CD14-positive monocyte (primary cell): Measurements from ENCODE around the gene ERFL. TPM values are rescaled to one million over a fixed set of nuclear protein-coding genes. Genes with fewer than 3 reads are reported as not detected.

ENCODE experiments used
- DNase-seq, 3 donors: peaks; one replicate each; pipeline ENCODE4 v3.0.0-alpha.2; 2011 to 2022
- H2AFZ ChIP-seq: 2 replicates; pipeline ENCODE4 v1.6.0; 2012; ENCODE audit warnings: mild to moderate bottlenecking, low read depth, low read length, inconsistent platforms; ENCODE audit not compliant: insufficient read depth, poor library complexity, severe bottlenecking
- H3K27ac ChIP-seq, 2 donors: 1 replicate in 1 of 2; 2 replicates in 1 of 2; pipeline ENCODE4 v1.5.1; 2012 to 2013; ENCODE audit warnings: low read length in 2 of 2, control low read depth in 1 of 2, inconsistent platforms in 1 of 2, low read depth in 1 of 2, mild to moderate bottlenecking in 1 of 2
- H3K27me3 ChIP-seq, 2 donors: one replicate each; pipeline versions ENCODE4 v1.6.0 to v1.6.1; 2011 to 2013; ENCODE audit warnings: low read length in 2 of 2; ENCODE audit not compliant: control insufficient read depth in 2 of 2, insufficient read depth in 2 of 2
- H3K36me3 ChIP-seq, 2 donors: replicated peaks in 1 of 2; 1 replicate in 1 of 2; 2 replicates in 1 of 2; pipeline versions ENCODE4 v1.5.1 to v1.6.1; 2012 to 2013; ENCODE audit warnings: low read length in 2 of 2, control low read depth in 1 of 2, inconsistent platforms in 1 of 2, mild to moderate bottlenecking in 1 of 2; ENCODE audit not compliant: insufficient read depth in 2 of 2, control insufficient read depth in 1 of 2
- H3K4me1 ChIP-seq, 2 donors: 1 replicate in 1 of 2; 2 replicates in 1 of 2; pipeline versions ENCODE4 v1.5.1 to v1.6.1; 2012 to 2013; ENCODE audit warnings: low read length in 2 of 2, control low read depth in 1 of 2, inconsistent platforms in 1 of 2, mild to moderate bottlenecking in 1 of 2, moderate library complexity in 1 of 2; ENCODE audit not compliant: insufficient read depth in 2 of 2, control insufficient read depth in 1 of 2
- H3K4me2 ChIP-seq: replicated peaks from 2 replicates; pipeline ENCODE3; 2012; ENCODE audit warnings: low read length, moderate library complexity, mild to moderate bottlenecking; ENCODE audit not compliant: poor library complexity, severe bottlenecking; ENCODE audit errors: extremely low read depth
- H3K4me3 ChIP-seq, 3 experiments: fragments of 200-600 bp in 1 of 3; sonication (generic) in 1 of 3; replicated peaks in 1 of 3; 1 replicate in 2 of 3; 2 replicates in 1 of 3; pipeline ENCODE4 v1.5.1; 2011 to 2013; ENCODE audit warnings: low read length in 3 of 3, mild to moderate bottlenecking in 3 of 3, control low read depth in 2 of 3, low read depth in 2 of 3, inconsistent platforms in 1 of 3, moderate library complexity in 1 of 3
- H3K79me2 ChIP-seq: 2 replicates; pipeline ENCODE4 v1.6.0; 2012; ENCODE audit warnings: mild to moderate bottlenecking, control low read depth, inconsistent platforms, low read length, moderate library complexity; ENCODE audit not compliant: insufficient read depth
- H3K9ac ChIP-seq: 2 replicates; pipeline ENCODE4 v1.6.0; 2017; ENCODE audit warnings: low read length, mild to moderate bottlenecking; ENCODE audit not compliant: insufficient read depth, poor library complexity, severe bottlenecking
- H3K9me3 ChIP-seq, 2 donors: replicated peaks in 1 of 2; 1 replicate in 1 of 2; 2 replicates in 1 of 2; pipeline versions ENCODE4 v1.5.1 to v1.6.1; 2012 to 2013; ENCODE audit warnings: low read length in 2 of 2, control low read depth in 1 of 2; ENCODE audit not compliant: control insufficient read depth in 1 of 2, insufficient read depth in 1 of 2
- H4K20me1 ChIP-seq: 2 replicates; pipeline ENCODE4 v1.6.0; 2012; ENCODE audit warnings: mild to moderate bottlenecking, low read length, control low read depth, moderate library complexity; ENCODE audit not compliant: insufficient read depth
- H3K27ac Mint-ChIP-seq, 7 donors: one replicate each; pipeline ENCODE4 v1.8.0; 2020; ENCODE audit warnings: mild to moderate bottlenecking in 7 of 7, mixed read lengths in 7 of 7, moderate library complexity in 6 of 7, inconsistent platforms in 2 of 7
- H3K27me3 Mint-ChIP-seq, 3 donors: one replicate each; pipeline ENCODE4 v1.8.0; 2021 to 2022; ENCODE audit warnings: low read depth in 3 of 3, mild to moderate bottlenecking in 3 of 3, mixed read lengths in 3 of 3, moderate library complexity in 3 of 3, inconsistent platforms in 1 of 3
- H3K36me3 Mint-ChIP-seq, 2 donors: one replicate each; pipeline ENCODE4 v1.8.0; 2020; ENCODE audit warnings: mixed read lengths in 2 of 2, inconsistent platforms in 1 of 2, mild to moderate bottlenecking in 1 of 2
- H3K4me1 Mint-ChIP-seq: one replicate; pipeline ENCODE4 v1.8.0; 2020; ENCODE audit warnings: mild to moderate bottlenecking, mixed read lengths
- H3K4me3 Mint-ChIP-seq, 2 donors: one replicate each; pipeline ENCODE4 v1.8.0; 2020; ENCODE audit warnings: mild to moderate bottlenecking in 2 of 2, mixed read lengths in 2 of 2, moderate library complexity in 1 of 2
- H3K9me3 Mint-ChIP-seq, 7 donors: one replicate each; pipeline ENCODE4 v1.8.0; 2020 to 2022; ENCODE audit warnings: mixed read lengths in 7 of 7, mild to moderate bottlenecking in 6 of 7, moderate library complexity in 6 of 7, inconsistent platforms in 2 of 7
- WGBS: methylation state at CpG from one replicate; pipeline ENCODE4 v1.1.5; 2013; ENCODE audit warnings: missing lambda C conversion rate; ENCODE audit not compliant: insufficient coverage; 5-methylcytosine and 5-hydroxymethylcytosine counted together
- intact Hi-C, 2 donors: fragments of 100-400 bp; cut with micrococcal nuclease; formaldehyde crosslinking; loops; one replicate each; pipeline versions ENCODE4 v1.15.0 to v1.15.1; 2023
- polyA plus RNA-seq, 3 donors: library from polyadenylated mRNA; depleted of rRNA in 1 of 3; unstranded in 2 of 3; stranded (reverse) in 1 of 3; fragments of 300-500 nt in 2 of 3; fragments of >200 nt in 1 of 3; fragmentation: Illumina TruSeq in 2 of 3; gene quantifications; 1 replicate in 2 of 3; 2 replicates in 1 of 3; pipeline ENCODE4 v1.2.3, GENCODE V29; 2012 to 2021
- TF ChIP-seq, protein P1 (sequence below): fragments of 200-600 bp; IDR thresholded peaks from one replicate; pipeline ENCODE4 v1.8.0; 2022; ENCODE audit warnings: antibody characterized with exemption, mild to moderate bottlenecking

Gene ERFL
- polyA plus RNA-seq, 3 donors: not detected

DNA sequence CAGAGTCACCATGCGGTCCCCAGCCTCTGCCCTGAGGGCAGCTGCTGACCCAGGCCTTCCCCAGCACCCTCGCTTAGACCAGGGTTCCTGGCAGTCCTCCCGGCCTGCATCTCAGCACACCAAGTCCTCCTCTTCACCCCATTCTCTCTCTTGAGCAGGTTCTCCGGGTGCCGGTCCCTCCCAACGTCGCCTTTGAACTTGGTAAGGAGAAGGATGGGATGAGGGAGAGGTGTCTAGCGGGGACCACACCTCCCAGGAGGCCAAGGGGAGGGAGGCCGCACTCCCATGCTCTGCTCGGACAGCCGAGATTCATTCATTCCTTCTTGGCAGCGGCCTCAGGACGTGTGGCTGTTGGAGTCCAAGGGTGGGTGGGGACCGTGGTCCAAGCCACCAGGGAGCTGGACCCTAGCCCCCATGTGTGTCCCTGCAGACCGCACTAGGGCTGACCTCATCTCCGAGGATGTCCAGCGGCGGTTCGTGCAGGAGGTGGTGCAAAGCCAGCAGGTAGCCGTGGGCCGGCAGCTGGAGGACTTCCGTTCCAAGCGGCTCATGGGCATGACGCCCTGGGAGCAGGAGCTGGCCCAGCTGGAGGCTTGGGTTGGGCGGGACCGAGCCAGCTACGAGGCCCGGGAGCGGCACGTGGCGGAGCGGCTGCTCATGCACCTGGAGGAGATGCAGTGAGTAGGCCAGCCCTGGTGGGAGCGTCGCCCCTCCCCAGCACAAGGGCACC lies 35.9 kb downstream of the ERFL start:
- Mint-ChIP-seq H3K4me3 (no peak overlapping the region), H3K9me3 (peaks cover 0 to 2% (median 0%) of the 10 kb centered on the region in 7 donors), H3K27me3 (peaks cover 0 to 2% (median 1%) of the 10 kb centered on the region in 3 donors), H3K36me3 (peaks cover 56 to 85% of the 10 kb centered on the region in 2 donors), H3K4me1 (peaks cover 10% of the 10 kb centered on the region), H3K27ac (no peak overlapping the region)
- H3K4me3 ChIP-seq: no peak overlapping the region
- H3K4me1 ChIP-seq: peaks cover under 1 to 9% of the 10 kb centered on the region in 2 donors
- H3K27me3 ChIP-seq: no peaks in the 10 kb centered on the region
- peaks cover 98% of the 10 kb centered on the region for H4K20me1 ChIP-seq
- intact Hi-C loops: no loop called here
- H3K36me3 ChIP-seq: peaks cover 73 to 92% of the 10 kb centered on the region in 2 donors
- H3K27ac ChIP-seq: no peak overlapping the region
- WGBS: 96% methylated on average over 21 of the region's 34 CpGs
- no peaks in the 10 kb centered on the region for H3K9me3 ChIP-seq
- H3K79me2 ChIP-seq: peaks cover 73% of the 10 kb centered on the region
- no peak overlapping the region for H3K4me2 ChIP-seq
- TF ChIP-seq, protein P1, sequence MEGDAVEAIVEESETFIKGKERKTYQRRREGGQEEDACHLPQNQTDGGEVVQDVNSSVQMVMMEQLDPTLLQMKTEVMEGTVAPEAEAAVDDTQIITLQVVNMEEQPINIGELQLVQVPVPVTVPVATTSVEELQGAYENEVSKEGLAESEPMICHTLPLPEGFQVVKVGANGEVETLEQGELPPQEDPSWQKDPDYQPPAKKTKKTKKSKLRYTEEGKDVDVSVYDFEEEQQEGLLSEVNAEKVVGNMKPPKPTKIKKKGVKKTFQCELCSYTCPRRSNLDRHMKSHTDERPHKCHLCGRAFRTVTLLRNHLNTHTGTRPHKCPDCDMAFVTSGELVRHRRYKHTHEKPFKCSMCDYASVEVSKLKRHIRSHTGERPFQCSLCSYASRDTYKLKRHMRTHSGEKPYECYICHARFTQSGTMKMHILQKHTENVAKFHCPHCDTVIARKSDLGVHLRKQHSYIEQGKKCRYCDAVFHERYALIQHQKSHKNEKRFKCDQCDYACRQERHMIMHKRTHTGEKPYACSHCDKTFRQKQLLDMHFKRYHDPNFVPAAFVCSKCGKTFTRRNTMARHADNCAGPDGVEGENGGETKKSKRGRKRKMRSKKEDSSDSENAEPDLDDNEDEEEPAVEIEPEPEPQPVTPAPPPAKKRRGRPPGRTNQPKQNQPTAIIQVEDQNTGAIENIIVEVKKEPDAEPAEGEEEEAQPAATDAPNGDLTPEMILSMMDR: no peak
- H3K9ac ChIP-seq: no peak overlapping the region
- H2AFZ ChIP-seq: no peak overlapping the region
- DNase-seq: no peak

DNA sequence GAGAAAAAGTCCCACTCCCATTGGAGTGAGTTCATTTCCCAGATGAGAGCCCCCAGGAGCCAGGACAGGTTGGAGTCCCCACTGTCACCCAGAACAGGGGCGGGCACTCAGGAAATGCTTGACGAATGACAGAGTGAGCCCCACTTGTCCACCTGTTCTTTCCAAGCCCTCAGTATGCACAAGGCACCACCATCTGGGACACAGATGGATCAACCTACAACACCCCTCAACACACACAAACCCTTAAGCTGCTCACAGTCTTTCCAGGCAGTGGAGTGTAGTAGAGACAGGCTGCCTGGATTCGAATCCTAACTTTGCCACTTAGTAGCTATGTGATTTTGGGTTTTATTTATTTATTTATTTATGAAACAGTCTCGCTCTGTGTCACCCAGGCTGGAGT lies 37.3 kb downstream of the ERFL start:
- Mint-ChIP-seq H3K36me3 (peaks cover 61 to 84% of the 10 kb centered on the region in 2 donors), H3K4me1 (peaks cover 24% of the 10 kb centered on the region), H3K4me3 (no peak overlapping the region), H3K27me3 (peaks cover 0 to 2% (median 1%) of the 10 kb centered on the region in 3 donors), H3K9me3 (peaks cover 0 to 1% (median 0%) of the 10 kb centered on the region in 7 donors), H3K27ac (no peak overlapping the region)
- intact Hi-C loops: no loop called here
- H3K9me3 ChIP-seq: no peaks in the 10 kb centered on the region
- no peak overlapping the region for H3K27ac ChIP-seq
- peaks cover 86% of the 10 kb centered on the region for H3K79me2 ChIP-seq
- peaks cover 14 to 23% of the 10 kb centered on the region in 2 donors for H3K4me1 ChIP-seq
- no peak overlapping the region for H3K9ac ChIP-seq
- TF ChIP-seq, protein P1: no peak
- no peaks in the 10 kb centered on the region for H3K27me3 ChIP-seq
- peaks cover 100% of the 10 kb centered on the region for H4K20me1 ChIP-seq
- H3K4me2 ChIP-seq: no peak overlapping the region
- H3K4me3 ChIP-seq: no peak overlapping the region
- DNase-seq: no peak
- H3K36me3 ChIP-seq: peaks cover 64 to 90% of the 10 kb centered on the region in 2 donors
- no CpG with 5 or more reads among the region's 4 CpGs for WGBS
- H2AFZ ChIP-seq: no peak overlapping the region
